GM19023 (cell line): ENCODE data around the gene ANKRD22.
"Not testable (repeated sequence)": the region's sequence is repeated elsewhere in the genome, so short reads cannot be mapped to it uniquely, and the experiment has no call there.

Experiments used
- ATAC-seq: cut with Tn5 transposase; IDR thresholded peaks from one replicate; pipeline ENCODE4 v1.9.1; 2021; ENCODE audit warnings: mild to moderate bottlenecking, moderate library complexity; ENCODE audit not compliant: unreplicated experiment

ANKRD22 gene

GRCh38 chr10:88851706-88852105 lies at the start of gene ANKRD22:
ANKRD22 (minus strand) TSS chr10:88851844; CDS start chr10:88851607, 237 bp downstream.
- no peak for ATAC-seq

- no peak for ATAC-seq
These were observed 48.2 kb upstream of the ANKRD22 start for GRCh38 chr10:88899886-88900285.

GRCh38 chr10:88898727-88899126 lies 47.1 kb upstream of the ANKRD22 start:
- no peak for ATAC-seq

- no peak for ATAC-seq
These were observed 45.6 kb upstream of the ANKRD22 start for GRCh38 chr10:88896994-88897853.

- no peak for ATAC-seq
These were observed 44.8 kb upstream of the ANKRD22 start for GRCh38 chr10:88896372-88896993.

- no peak for ATAC-seq
These were observed 43.6 kb upstream of the ANKRD22 start for GRCh38 chr10:88895250-88895649.

GRCh38 chr10:88893611-88894010 lies 42.0 kb upstream of the ANKRD22 start:
- ATAC-seq, result no peak

- ATAC-seq, result no peak
These were observed 40.8 kb upstream of the ANKRD22 start for GRCh38 chr10:88892222-88892967.

- ATAC-seq, result no peak
These were observed 39.2 kb upstream of the ANKRD22 start for GRCh38 chr10:88890681-88891381.

GRCh38 chr10:88889559-88890337 lies 38.1 kb upstream of the ANKRD22 start:
- peak; percentile 79 for ATAC-seq

- ATAC-seq, result no peak
These were observed 37.3 kb upstream of the ANKRD22 start for GRCh38 chr10:88888810-88889445.

- ATAC-seq, result peak; percentile 54
These were observed 34.9 kb upstream of the ANKRD22 start for GRCh38 chr10:88886557-88886956.

GRCh38 chr10:88883448-88883809 lies 31.8 kb upstream of the ANKRD22 start:
- no peak for ATAC-seq

GRCh38 chr10:88882646-88883447 lies 31.2 kb upstream of the ANKRD22 start:
- ATAC-seq, result not testable (repeated sequence)

GRCh38 chr10:88881922-88882645 lies 30.4 kb upstream of the ANKRD22 start:
- no peak for ATAC-seq

- no peak for ATAC-seq
These were observed 29.7 kb upstream of the ANKRD22 start for GRCh38 chr10:88881320-88881719.

- peak; percentile 72 for ATAC-seq
These were observed 28.8 kb upstream of the ANKRD22 start for GRCh38 chr10:88880282-88881076.
